Body of pancreas (tissue), 4 donors: ENCODE measurements around the gene SYNRG.

Experiments used
- POLR2A ChIP-seq, 3 donors: fragments of 450-650 bp; IDR thresholded peaks; one replicate each; pipeline ENCODE4 v1.6.1; 2016; ENCODE audit warnings: antibody characterized with exemption in 3 of 3, mild to moderate bottlenecking in 2 of 3
- TF ChIP-seq, protein P1 (sequence below), 7 experiments: fragments of 450-650 bp in 4 of 7; fragments of 200-600 bp in 3 of 7; sonication (generic) in 3 of 7; IDR thresholded peaks; one replicate each; pipeline ENCODE4 v1.5.1; 2016 to 2019; ENCODE audit warnings: antibody characterized with exemption in 7 of 7

DNA sequence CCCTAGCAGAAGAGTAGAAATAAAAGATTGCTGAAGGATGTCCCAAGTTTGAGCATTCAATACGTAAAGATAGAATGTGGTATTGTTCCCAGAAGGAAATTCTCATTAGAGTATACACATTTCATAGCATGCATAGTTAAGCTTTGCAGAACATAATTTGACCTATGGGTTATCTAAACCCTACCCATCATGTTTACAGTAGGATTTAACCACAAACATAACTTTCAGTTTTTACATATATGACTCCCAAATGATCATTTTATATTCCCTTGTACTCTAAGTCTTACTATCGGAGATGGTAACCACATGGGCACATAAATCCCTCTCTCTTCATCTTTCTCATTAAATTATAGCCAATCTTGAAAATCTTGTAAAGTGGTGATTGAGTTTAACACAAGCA lies 50.9 kb downstream of the SYNRG start:
- TF ChIP-seq, protein P1, sequence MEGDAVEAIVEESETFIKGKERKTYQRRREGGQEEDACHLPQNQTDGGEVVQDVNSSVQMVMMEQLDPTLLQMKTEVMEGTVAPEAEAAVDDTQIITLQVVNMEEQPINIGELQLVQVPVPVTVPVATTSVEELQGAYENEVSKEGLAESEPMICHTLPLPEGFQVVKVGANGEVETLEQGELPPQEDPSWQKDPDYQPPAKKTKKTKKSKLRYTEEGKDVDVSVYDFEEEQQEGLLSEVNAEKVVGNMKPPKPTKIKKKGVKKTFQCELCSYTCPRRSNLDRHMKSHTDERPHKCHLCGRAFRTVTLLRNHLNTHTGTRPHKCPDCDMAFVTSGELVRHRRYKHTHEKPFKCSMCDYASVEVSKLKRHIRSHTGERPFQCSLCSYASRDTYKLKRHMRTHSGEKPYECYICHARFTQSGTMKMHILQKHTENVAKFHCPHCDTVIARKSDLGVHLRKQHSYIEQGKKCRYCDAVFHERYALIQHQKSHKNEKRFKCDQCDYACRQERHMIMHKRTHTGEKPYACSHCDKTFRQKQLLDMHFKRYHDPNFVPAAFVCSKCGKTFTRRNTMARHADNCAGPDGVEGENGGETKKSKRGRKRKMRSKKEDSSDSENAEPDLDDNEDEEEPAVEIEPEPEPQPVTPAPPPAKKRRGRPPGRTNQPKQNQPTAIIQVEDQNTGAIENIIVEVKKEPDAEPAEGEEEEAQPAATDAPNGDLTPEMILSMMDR (IDR thresholded peaks at IDR 0.05) = no peak
- TF ChIP-seq POLR2A (IDR thresholded peaks at IDR 0.05) = no peak
